Left ventricle myocardium inferior (tissue), 1 donor: ENCODE results near the gene FRS2. TPM values are rescaled to one million over a fixed set of nuclear protein-coding genes. Genes with fewer than 3 reads are reported as not detected.

Experiments
- DNase-seq: peaks from one replicate; pipeline ENCODE4 v3.0.0-alpha.2; 2020
- H3K27ac ChIP-seq: fragments of 200-600 bp; replicated peaks from 2 replicates; pipeline ENCODE4 v1.8.0; 2021
- H3K27me3 ChIP-seq: fragments of 200-600 bp; 2 replicates; pipeline ENCODE4 v1.8.0; 2021; ENCODE audit warnings: low read depth
- H3K36me3 ChIP-seq: fragments of 200-600 bp; 2 replicates; pipeline ENCODE4 v1.8.0; 2021
- H3K4me1 ChIP-seq: fragments of 200-600 bp; 2 replicates; pipeline ENCODE4 v1.8.0; 2021
- H3K4me3 ChIP-seq: fragments of 200-600 bp; 2 replicates; pipeline ENCODE4 v1.8.0; 2021; ENCODE audit warnings: mild to moderate bottlenecking, moderate library complexity
- H3K9me3 ChIP-seq: fragments of 200-600 bp; replicated peaks from 2 replicates; pipeline ENCODE4 v1.8.0; 2021
- intact Hi-C: fragments of 100-400 bp; cut with micrococcal nuclease; formaldehyde crosslinking; loops from one replicate; pipeline ENCODE4 v1.11.0; 2022
- long read RNA-seq: library from polyadenylated mRNA; unstranded; transcript quantifications from one replicate; pipeline ENCODE4 v2.0.0, GENCODE V29; 2021
- total RNA-seq: library from RNA; stranded (reverse); fragmentation: NEBNext Ultra II Directional; extraction: Animal tissue kit (Norgen Biotek cat#: 25700); gene quantifications from one replicate; pipeline ENCODE4 v1.2.1, GENCODE V29; 2021
- TF ChIP-seq, protein P1 (sequence below): fragments of 200-600 bp; IDR thresholded peaks from 2 replicates; pipeline ENCODE4 v1.8.0; 2021; ENCODE audit warnings: antibody characterized with exemption, mild to moderate bottlenecking, borderline replicate concordance
- donor health status: DM: no; HTN: yes; CAD: no; lungs with severe emphysema.

The FRS2 gene, protein sequence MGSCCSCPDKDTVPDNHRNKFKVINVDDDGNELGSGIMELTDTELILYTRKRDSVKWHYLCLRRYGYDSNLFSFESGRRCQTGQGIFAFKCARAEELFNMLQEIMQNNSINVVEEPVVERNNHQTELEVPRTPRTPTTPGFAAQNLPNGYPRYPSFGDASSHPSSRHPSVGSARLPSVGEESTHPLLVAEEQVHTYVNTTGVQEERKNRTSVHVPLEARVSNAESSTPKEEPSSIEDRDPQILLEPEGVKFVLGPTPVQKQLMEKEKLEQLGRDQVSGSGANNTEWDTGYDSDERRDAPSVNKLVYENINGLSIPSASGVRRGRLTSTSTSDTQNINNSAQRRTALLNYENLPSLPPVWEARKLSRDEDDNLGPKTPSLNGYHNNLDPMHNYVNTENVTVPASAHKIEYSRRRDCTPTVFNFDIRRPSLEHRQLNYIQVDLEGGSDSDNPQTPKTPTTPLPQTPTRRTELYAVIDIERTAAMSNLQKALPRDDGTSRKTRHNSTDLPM
- total RNA-seq, result 18.2 TPM
- long read RNA-seq, partial matches to known transcripts, result 1 of 3 reads
- long read RNA-seq, other reads (novel, unspliced or antisense), result 1 of 3 reads

- intact Hi-C loops, result loop anchor here (2.0 kb wide), 1 partner anchor 100 kb away; no protein-coding TSS in a partner anchor
- H3K4me3 ChIP-seq, result peak within 1 kb of the TSS; percentile 85
- peaks cover 56% of the 10 kb centered on the region for H3K4me1 ChIP-seq
- no peaks in the 10 kb centered on the region for H3K27me3 ChIP-seq
- TF ChIP-seq, protein P1, sequence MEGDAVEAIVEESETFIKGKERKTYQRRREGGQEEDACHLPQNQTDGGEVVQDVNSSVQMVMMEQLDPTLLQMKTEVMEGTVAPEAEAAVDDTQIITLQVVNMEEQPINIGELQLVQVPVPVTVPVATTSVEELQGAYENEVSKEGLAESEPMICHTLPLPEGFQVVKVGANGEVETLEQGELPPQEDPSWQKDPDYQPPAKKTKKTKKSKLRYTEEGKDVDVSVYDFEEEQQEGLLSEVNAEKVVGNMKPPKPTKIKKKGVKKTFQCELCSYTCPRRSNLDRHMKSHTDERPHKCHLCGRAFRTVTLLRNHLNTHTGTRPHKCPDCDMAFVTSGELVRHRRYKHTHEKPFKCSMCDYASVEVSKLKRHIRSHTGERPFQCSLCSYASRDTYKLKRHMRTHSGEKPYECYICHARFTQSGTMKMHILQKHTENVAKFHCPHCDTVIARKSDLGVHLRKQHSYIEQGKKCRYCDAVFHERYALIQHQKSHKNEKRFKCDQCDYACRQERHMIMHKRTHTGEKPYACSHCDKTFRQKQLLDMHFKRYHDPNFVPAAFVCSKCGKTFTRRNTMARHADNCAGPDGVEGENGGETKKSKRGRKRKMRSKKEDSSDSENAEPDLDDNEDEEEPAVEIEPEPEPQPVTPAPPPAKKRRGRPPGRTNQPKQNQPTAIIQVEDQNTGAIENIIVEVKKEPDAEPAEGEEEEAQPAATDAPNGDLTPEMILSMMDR, result peak; percentile 38
- no peaks in the 10 kb centered on the region for H3K9me3 ChIP-seq
- H3K27ac ChIP-seq, result peak within 1 kb of the TSS; percentile 93
- H3K36me3 ChIP-seq, result no peaks in the 10 kb centered on the region
- DNase-seq, result peak; percentile 91
Measured at GRCh38 chr12:69470189-69471075, at the start of gene FRS2. FRS2 (plus strand) TSS chr12:69470388; CDS start chr12:69569031, 98,643 bp downstream.

DNA sequence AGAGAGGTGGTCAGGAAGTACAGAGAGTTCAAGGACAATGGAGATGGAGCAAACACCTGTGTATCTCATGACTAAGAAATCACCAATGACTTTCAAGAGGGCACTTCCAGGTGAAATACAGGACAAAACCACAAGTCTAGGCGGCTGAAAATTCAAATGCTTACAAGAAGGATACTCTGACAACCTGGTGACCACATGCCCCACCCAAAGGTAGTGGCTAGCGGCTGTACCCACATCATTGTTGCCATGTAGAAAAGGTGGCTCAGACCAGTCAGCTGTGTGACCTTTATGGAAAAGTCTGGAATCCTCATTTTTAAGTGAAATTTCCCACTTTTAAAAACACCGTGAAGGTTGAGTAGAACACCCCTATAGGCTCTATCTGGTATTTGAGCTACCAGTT, 48.6 kb upstream of the FRS2 start:
- Histone ChIP-seq H3K4me3 (no peak overlapping the region), H3K27me3 (no peaks in the 10 kb centered on the region), H3K9me3 (no peaks in the 10 kb centered on the region), H3K27ac (no peak overlapping the region), H3K36me3 (no peaks in the 10 kb centered on the region), H3K4me1 (peaks cover under 1% of the 10 kb centered on the region)
- no peak for DNase-seq
- intact Hi-C loops, result no loop called here
- TF ChIP-seq, protein P1, result no peak

DNA sequence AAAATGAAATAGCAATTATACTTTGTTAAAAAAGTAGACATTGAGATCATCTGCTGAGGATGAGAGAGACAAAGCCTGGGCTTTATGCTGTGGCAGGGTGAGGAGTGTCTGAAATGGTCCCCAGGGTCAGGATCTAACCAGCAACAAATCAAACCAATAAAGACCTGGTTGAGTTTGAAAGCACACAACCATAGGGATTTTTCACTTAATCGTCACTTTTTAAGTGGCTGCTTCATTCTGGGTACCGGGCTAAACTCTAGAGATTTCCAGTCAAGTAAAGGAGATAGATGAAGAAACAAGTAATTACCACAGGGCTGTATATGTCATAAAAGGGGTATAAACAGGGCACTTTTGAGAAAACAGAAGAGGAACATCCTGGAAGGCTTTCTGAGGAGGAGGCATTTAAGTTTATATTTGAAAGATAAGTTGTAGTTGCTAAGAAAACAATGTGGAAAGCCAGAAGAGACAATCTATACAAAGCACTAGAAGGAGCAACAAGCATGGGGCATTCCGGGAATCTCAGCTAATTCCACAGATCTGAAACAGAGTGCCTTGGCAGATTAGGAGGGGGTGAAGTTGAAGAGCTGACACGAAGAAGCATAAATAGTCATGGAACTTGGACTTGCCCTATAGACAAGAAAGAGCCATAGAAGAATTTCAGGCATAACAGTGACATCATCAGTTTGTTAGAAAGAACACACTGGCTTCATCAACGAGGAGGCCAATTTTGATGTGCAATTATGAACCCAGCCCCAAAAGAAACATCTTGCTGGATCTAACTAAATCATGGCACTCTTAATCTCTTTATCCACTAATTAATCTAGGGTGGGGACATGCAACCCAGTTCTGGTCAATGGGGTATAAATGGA, 46.9 kb upstream of the FRS2 start:
- TF ChIP-seq, protein P1, result no peak
- no peaks in the 10 kb centered on the region for H3K36me3 ChIP-seq
- H3K4me3 ChIP-seq, result no peak overlapping the region
- H3K4me1 ChIP-seq, result no peaks in the 10 kb centered on the region
- intact Hi-C loops, result no loop called here
- no peak for DNase-seq
- no peaks in the 10 kb centered on the region for H3K27me3 ChIP-seq
- H3K27ac ChIP-seq, result no peak overlapping the region
- H3K9me3 ChIP-seq, result no peaks in the 10 kb centered on the region

- no peak for DNase-seq
- TF ChIP-seq, protein P1, result no peak
- no peaks in the 10 kb centered on the region for H3K9me3 ChIP-seq
- H3K4me3 ChIP-seq, result no peak overlapping the region
- peaks cover 3% of the 10 kb centered on the region for H3K4me1 ChIP-seq
- intact Hi-C loops, result no loop called here
- H3K27me3 ChIP-seq, result no peaks in the 10 kb centered on the region
- H3K36me3 ChIP-seq, result no peaks in the 10 kb centered on the region
- H3K27ac ChIP-seq, result no peak overlapping the region
Measured at GRCh38 chr12:69425417-69425816, 44.8 kb upstream of the FRS2 start.
